ENCODE results near the gene CSTPP1. TPM values are rescaled to one million over a fixed set of nuclear protein-coding genes. Genes with fewer than 3 reads are reported as not detected.

Gene CSTPP1
- total RNA-seq, 4 donors from 2014 or later, result 4.3 to 8.1 (median 6.4) TPM

DNA sequence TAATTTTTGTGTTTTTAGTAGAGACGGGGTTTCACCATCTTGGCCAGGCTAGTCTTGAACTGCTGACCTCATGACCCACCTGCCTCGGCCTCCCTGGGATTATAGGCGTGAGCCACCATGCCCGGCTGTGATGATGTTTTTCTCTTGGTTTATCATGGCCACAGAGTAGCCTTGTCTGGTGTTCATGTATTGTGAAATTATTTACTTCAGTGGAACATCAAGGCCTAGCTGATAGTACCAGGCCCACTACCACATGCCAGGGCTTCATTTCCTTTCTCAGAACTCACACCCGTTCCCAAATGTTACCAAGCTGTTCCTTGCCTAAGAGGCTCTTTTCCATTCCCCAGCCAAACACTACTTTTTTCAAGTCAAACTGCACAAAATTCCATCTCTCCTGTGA lies 272.1 kb downstream of the CSTPP1 start:
- Histone ChIP-seq H3K36me3 (no peaks in the 10 kb centered on the region), H3K27me3 (no peaks in the 10 kb centered on the region), H3K4me1 (no peaks in the 10 kb centered on the region), H3K27ac (no peak overlapping the region), H3K9me3 (no peaks in the 10 kb centered on the region), H3K4me3 (no peak overlapping the region)
- TF ChIP-seq, protein P1, sequence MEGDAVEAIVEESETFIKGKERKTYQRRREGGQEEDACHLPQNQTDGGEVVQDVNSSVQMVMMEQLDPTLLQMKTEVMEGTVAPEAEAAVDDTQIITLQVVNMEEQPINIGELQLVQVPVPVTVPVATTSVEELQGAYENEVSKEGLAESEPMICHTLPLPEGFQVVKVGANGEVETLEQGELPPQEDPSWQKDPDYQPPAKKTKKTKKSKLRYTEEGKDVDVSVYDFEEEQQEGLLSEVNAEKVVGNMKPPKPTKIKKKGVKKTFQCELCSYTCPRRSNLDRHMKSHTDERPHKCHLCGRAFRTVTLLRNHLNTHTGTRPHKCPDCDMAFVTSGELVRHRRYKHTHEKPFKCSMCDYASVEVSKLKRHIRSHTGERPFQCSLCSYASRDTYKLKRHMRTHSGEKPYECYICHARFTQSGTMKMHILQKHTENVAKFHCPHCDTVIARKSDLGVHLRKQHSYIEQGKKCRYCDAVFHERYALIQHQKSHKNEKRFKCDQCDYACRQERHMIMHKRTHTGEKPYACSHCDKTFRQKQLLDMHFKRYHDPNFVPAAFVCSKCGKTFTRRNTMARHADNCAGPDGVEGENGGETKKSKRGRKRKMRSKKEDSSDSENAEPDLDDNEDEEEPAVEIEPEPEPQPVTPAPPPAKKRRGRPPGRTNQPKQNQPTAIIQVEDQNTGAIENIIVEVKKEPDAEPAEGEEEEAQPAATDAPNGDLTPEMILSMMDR (IDR thresholded peaks at IDR 0.05 in 4 of 5, conservative IDR thresholded peaks at IDR 0.05 in 1 of 5), result no peak
- TF ChIP-seq POLR2A (IDR thresholded peaks at IDR 0.05), result no peak
- ATAC-seq, result no peak
- DNase-seq, result no peak
- in situ Hi-C loops (cut with MboI; ENCODE audit: low sequenced_read_pairs in 4 of 4), result no loop called here
- intact Hi-C loops (cut with DNase I; ENCODE audit: low total_unique reads), result no loop called here

Small RNA genes within 50 kb of the gene (microRNA-seq; reads per million reads assigned to microRNA genes)
- 0 reads per million in 2 donors for gene MIR6745 (ENCODE audit: borderline replicate concordance in 2 of 2)

Other genes starting within 250 kb of the CSTPP1 start
- gene ARHGAP1, start 236.1 kb upstream of the CSTPP1 start, total RNA-seq, result 10 to 100 TPM; 11.1 to 34.8 (median 24.6) TPM
- gene ZNF408, start 235.7 kb upstream of the CSTPP1 start, total RNA-seq, result 10 to 100 TPM; 17.7 to 25.2 (median 19.3) TPM
- 1 to 10 TPM in 2 of 4 donors, not detected in 2; 1.4 to 3.0 TPM for gene F2, start 217.5 kb upstream of the CSTPP1 start, total RNA-seq
- gene CKAP5, start 90.5 kb upstream of the CSTPP1 start, total RNA-seq, result 10 to 100 TPM; 43.6 to 89.6 (median 65.0) TPM
- 10 to 100 TPM in 1 of 4 donors, 1 to 10 TPM in 3; 3.9 to 19.0 (median 6.2) TPM for gene LRP4, start 18.2 kb upstream of the CSTPP1 start, total RNA-seq
- gene ARFGAP2, start 240.1 kb downstream of the CSTPP1 start, total RNA-seq, result 100 to 1,000 TPM; 120 to 165 (median 142) TPM
- 100 to 1,000 TPM; 129 to 369 (median 205) TPM for gene PACSIN3, start 249.7 kb downstream of the CSTPP1 start, total RNA-seq

Measured in gastrocnemius medialis (tissue), 4 donors.